HG03469 (cell line): ENCODE results near the gene RBM17.
A peak's percentile ranks its signal among the peaks of the same experiment; 100 is the strongest.
"Not testable (repeated sequence)": the region's sequence is repeated elsewhere in the genome, so short reads cannot be mapped to it uniquely, and the experiment has no call there.

ENCODE experiments used
- ATAC-seq: cut with Tn5 transposase; IDR thresholded peaks from one replicate; pipeline ENCODE4 v1.9.1; 2021; ENCODE audit warnings: mild to moderate bottlenecking, moderate library complexity, moderate number of reproducible peaks; ENCODE audit not compliant: unreplicated experiment

Gene RBM17

GRCh38 chr10:6134099-6134823 lies 45.4 kb downstream of the RBM17 start:
- ATAC-seq: no peak

- no peak for ATAC-seq
These were observed 46.2 kb downstream of the RBM17 start for GRCh38 chr10:6135039-6135438.

DNA sequence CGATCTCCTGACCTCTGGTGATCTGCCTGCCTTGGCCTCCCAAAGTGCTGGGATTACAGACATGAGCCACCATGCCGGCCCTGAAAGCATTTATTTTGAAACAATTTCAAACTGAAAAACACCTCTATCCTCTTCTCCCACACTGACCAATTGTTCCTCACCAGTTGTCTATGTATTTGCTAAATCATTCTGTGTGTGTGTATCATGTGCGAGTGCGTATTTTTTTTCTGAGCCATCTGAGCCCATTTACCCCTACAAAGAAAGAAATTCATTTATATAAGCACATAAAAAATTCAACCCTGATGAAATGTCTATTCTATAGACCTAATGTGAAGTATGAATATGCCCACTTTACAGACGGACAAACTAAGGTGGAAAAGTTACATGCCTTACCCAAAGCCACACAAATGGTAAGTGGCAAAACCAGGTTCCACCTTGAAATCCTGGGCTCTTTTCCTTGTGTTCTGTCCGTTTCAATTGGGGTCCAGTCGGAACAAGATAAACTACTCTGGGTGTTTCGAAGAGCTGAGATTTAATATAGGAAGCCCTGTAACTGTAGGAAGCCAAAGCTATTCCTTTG lies 46.8 kb downstream of the RBM17 start:
- no peak for ATAC-seq

GRCh38 chr10:6136215-6137201 lies 47.7 kb downstream of the RBM17 start:
- ATAC-seq: peak; percentile 38

DNA sequence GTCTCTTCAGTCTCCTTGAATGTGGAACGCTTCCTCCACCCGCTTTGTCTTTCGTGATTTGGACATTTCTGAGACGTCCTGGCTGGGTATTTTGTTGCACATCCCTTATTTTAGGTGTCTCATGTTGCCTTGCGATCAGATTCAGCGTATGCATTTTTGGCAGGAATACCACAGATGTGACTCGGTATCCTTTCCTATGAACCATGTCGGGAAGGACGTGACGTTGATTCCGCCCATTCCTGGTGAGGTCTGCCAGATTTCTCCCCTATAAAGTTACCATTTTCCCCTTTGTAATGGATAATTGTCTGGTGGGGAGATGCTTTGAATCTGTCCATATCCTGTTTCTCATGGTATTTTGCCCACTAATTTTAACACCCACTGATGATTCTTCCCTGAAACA lies 49.6 kb downstream of the RBM17 start:
- ATAC-seq: no peak

DNA sequence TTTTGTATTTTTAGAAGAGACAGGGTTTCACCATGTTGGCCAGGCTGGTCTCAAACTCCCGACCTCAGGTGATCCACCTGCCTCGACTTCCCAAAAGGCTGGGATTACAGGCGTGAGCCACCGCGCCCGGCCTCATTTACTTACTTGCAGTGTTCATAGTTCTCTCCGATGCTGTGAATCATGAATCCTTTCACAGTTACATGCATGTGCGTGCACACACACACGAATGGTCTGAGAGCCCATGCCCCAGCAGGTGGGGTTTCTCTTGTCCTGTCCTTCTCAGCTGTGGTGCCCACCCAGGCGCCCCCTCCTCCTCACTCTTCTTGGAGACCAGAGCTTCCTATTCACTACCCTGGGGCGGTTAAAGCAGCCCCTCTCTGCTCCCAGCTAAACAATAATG lies 50.6 kb downstream of the RBM17 start:
- no peak for ATAC-seq

- no peak for ATAC-seq
These were observed 51.5 kb downstream of the RBM17 start for GRCh38 chr10:6140141-6140841.

- ATAC-seq: no peak
These were observed 52.1 kb downstream of the RBM17 start for GRCh38 chr10:6140965-6141295.

- ATAC-seq: peak; percentile 49
These were observed 52.7 kb downstream of the RBM17 start for GRCh38 chr10:6141296-6142151.

GRCh38 chr10:6142186-6142585 lies 53.4 kb downstream of the RBM17 start:
- ATAC-seq: not testable (repeated sequence)

GRCh38 chr10:6142644-6143043 lies 53.8 kb downstream of the RBM17 start:
- ATAC-seq: no peak

GRCh38 chr10:6143181-6143580 lies 54.3 kb downstream of the RBM17 start:
- ATAC-seq: no peak

- peak; percentile 45 for ATAC-seq
These were observed 55.8 kb downstream of the RBM17 start for GRCh38 chr10:6144406-6145165.

- no peak for ATAC-seq
These were observed 56.5 kb downstream of the RBM17 start for GRCh38 chr10:6145166-6145987.

DNA sequence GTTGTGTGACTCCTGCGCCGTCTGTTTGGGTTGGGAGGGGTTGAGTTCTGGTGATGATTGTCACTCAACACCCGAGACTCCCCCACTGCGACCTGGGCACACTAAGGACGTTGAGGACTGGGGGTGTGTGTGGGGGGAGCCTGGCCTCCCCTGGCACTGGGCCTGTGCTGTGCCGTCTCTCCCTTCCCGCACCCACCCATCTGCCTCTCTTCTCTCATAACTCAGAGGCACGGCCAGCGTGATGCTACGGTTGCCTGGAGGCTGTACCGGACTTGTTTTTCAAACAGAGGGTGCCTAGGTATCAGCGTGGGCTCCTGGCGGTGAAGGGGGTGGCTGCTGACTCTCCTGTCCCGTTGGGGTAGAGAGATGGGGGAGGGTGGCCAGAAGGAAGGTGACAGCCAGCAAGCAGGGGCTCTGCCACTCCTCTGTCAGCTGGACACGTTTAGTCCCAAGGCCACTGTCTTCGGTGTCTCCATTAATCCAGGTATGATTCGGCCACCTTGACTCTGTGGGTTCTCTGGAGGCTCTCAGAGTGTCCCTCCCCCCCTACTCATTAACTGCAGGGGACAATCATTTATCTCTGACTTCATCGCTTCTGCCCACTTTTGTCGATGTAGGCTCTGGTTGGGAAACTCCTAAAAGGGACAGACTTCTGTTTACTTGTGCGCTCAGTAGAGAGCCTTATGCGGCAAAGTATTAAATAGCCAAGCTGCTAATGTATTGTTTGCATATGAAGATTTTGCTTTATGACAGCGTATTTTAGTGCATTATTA lies 57.4 kb downstream of the RBM17 start:
- no peak for ATAC-seq

- no peak for ATAC-seq
These were observed 58.1 kb downstream of the RBM17 start for GRCh38 chr10:6146921-6147320.

DNA sequence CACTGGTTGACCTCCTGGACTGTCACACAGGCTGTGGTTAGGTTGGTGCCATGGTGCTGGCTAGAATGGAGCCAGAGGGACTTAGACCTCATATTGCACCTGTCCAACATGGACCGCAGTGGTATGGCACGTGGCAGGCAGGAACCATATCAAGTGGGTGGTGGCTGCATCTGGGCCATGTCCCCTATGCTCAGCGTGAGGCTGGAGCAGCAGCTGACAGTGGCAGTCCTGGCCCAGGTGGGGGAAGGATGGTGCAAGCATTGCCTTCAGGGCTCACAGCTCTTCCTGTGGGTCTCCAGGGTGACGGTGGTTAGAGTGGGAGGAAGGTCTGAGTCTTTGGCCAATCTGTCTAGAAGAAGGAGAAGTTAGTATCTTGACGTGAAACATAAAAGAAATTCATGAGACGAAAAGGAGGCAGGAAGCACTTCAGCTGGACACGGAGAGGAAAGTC lies 59.4 kb downstream of the RBM17 start:
- peak; percentile 29 for ATAC-seq

- no peak for ATAC-seq
These were observed 60.1 kb downstream of the RBM17 start for GRCh38 chr10:6148908-6149307.
